ENCODE results near the gene ZC3H6. TPM values are rescaled to one million over a fixed set of nuclear protein-coding genes. Genes with fewer than 3 reads are reported as not detected.

ZC3H6 gene
- total RNA-seq, 2 experiments from 2014 or later: 18.0 to 21.4 TPM

- Histone ChIP-seq H3K27ac (ENCODE audit: low read depth in 1 of 2, low read length in 2 of 2) (no peak overlapping the region), H3K9me3 (ENCODE audit: control insufficient read depth in 1 of 2, insufficient read depth in 1 of 2, low read length in 2 of 2) (no peaks in the 10 kb centered on the region), H3K4me1 (ENCODE audit: insufficient read depth, low read length) (no peaks in the 10 kb centered on the region), H3K4me3 (ENCODE audit: low read length) (no peak overlapping the region), H3K36me3 (ENCODE audit: insufficient read depth, low read length) (peaks cover 11% of the 10 kb centered on the region), H3K27me3 (ENCODE audit: control insufficient read depth in 1 of 2, insufficient read depth in 2 of 2, low read length in 2 of 2) (no peaks in the 10 kb centered on the region)
- Mint-ChIP-seq H3K4me1 (ENCODE audit: low read depth) (no peaks in the 10 kb centered on the region), H3K27ac (no peak overlapping the region), H3K9me3 (no peaks in the 10 kb centered on the region), H3K4me3 (no peak overlapping the region), H3K36me3 (ENCODE audit: low read depth) (peaks cover 63% of the 10 kb centered on the region), H3K27me3 (no peaks in the 10 kb centered on the region)
- ATAC-seq (ENCODE audit: poor library complexity): no peak
- CTCF ChIA-PET: no interaction called here
- POLR2A ChIA-PET: no interaction called here
- TF ChIP-seq CTCF (IDR thresholded peaks at IDR 0.05): no peak
- DNase-seq: no peak
- intact Hi-C loops (cut with DNase I, micrococcal nuclease): no loop called here
These were observed 47.5 kb downstream of the ZC3H6 start for GRCh38 chr2:112322919-112323318.

GRCh38 chr2:112332123-112332696 is 56.8 kb downstream of the ZC3H6 start:
- Mint-ChIP-seq H3K27ac (no peak overlapping the region), H3K4me1 (ENCODE audit: low read depth) (no peaks in the 10 kb centered on the region), H3K9me3 (no peaks in the 10 kb centered on the region), H3K36me3 (ENCODE audit: low read depth) (peaks cover 39% of the 10 kb centered on the region), H3K27me3 (no peaks in the 10 kb centered on the region), H3K4me3 (no peak overlapping the region)
- Histone ChIP-seq H3K9me3 (ENCODE audit: control insufficient read depth in 1 of 2, insufficient read depth in 1 of 2, low read length in 2 of 2) (no peaks in the 10 kb centered on the region), H3K36me3 (ENCODE audit: insufficient read depth, low read length) (peaks cover 14% of the 10 kb centered on the region), H3K27ac (ENCODE audit: low read depth in 1 of 2, low read length in 2 of 2) (no peak overlapping the region), H3K4me1 (ENCODE audit: insufficient read depth, low read length) (no peaks in the 10 kb centered on the region), H3K27me3 (ENCODE audit: control insufficient read depth in 1 of 2, insufficient read depth in 2 of 2, low read length in 2 of 2) (no peaks in the 10 kb centered on the region), H3K4me3 (ENCODE audit: low read length) (no peak overlapping the region)
- no peak for TF ChIP-seq CTCF (IDR thresholded peaks at IDR 0.05)
- intact Hi-C loops (cut with DNase I, micrococcal nuclease): loop anchor here in 1 of 2 experiments (10.0 kb wide), 1 partner anchor 227 kb away; no protein-coding TSS in a partner anchor
- POLR2A ChIA-PET: interaction anchor here (0.6 kb wide), 1 partner anchor 55 kb away, joined by 3 read pairs; no protein-coding TSS in a partner anchor
- DNase-seq (no peak), ATAC-seq (ENCODE audit: poor library complexity) (no peak)
- CTCF ChIA-PET: interaction anchor here (0.6 kb wide), 1 partner anchor 142 kb away, joined by 3 read pairs; no protein-coding TSS in a partner anchor

- intact Hi-C loops (cut with DNase I, micrococcal nuclease): loop anchor here in 1 of 2 experiments (10.0 kb wide), 1 partner anchor 231 kb away; no protein-coding TSS in a partner anchor
- ATAC-seq (ENCODE audit: poor library complexity): no peak
- CTCF ChIA-PET: no interaction called here
These were observed 60.2 kb downstream of the ZC3H6 start for GRCh38 chr2:112335600-112335999.

More at GRCh38 chr2:112335600-112335999, 60.2 kb downstream of the ZC3H6 start:
- no peaks in the 10 kb centered on the region for H3K27me3 ChIP-seq (ENCODE audit: control insufficient read depth in 1 of 2, insufficient read depth in 2 of 2, low read length in 2 of 2)
- Mint-ChIP-seq H3K4me1 (ENCODE audit: low read depth) (no peaks in the 10 kb centered on the region), H3K36me3 (ENCODE audit: low read depth) (peaks cover 13% of the 10 kb centered on the region), H3K27me3 (no peaks in the 10 kb centered on the region), H3K9me3 (no peaks in the 10 kb centered on the region), H3K27ac (no peak overlapping the region), H3K4me3 (no peak overlapping the region)
- no peak for TF ChIP-seq CTCF (IDR thresholded peaks at IDR 0.05)
- no peak overlapping the region for H3K4me3 ChIP-seq (ENCODE audit: low read length)
- H3K27ac ChIP-seq (ENCODE audit: low read depth in 1 of 2, low read length in 2 of 2): no peak overlapping the region
- DNase-seq: no peak
- H3K4me1 ChIP-seq (ENCODE audit: insufficient read depth, low read length): no peaks in the 10 kb centered on the region
- POLR2A ChIA-PET: no interaction called here
- H3K9me3 ChIP-seq (ENCODE audit: control insufficient read depth in 1 of 2, insufficient read depth in 1 of 2, low read length in 2 of 2): no peaks in the 10 kb centered on the region
- H3K36me3 ChIP-seq (ENCODE audit: insufficient read depth, low read length): peaks cover 10% of the 10 kb centered on the region
